HepG2 (cell line): ENCODE measurements around the gene BTBD17. TPM values are rescaled to one million over a fixed set of nuclear protein-coding genes. Genes with fewer than 3 reads are reported as not detected.

Experiments used
- ATAC-seq: fragments of 200-7000 bp; cut with Tn5 transposase; 3 replicates; pipeline ENCODE4 v1.9.1; 2020; ENCODE audit warnings: mild to moderate bottlenecking, moderate library complexity
- BruUV-seq: library from RNA; stranded (reverse); fragments of 400-500 nt; replicated peaks from 2 replicates; lab custom pipeline; 2021; lab: Mats Ljungman, UMichigan
- CTCF ChIA-PET: fragments of 300-600 bp; formaldehyde crosslinking; extraction: SDS; loops from one replicate; lab custom pipeline; 2021; ENCODE audit warnings: low total read pairs, inconsistent platforms, low intra/inter-chr PET ratio; lab: Yijun Ruan, JAX
- POLR2A ChIA-PET: fragments of 350-600 bp; sonication (Branson Sonifier 250); formaldehyde crosslinking; loops from one replicate; lab custom pipeline; 2020; ENCODE audit warnings: antibody characterized with exemption, inconsistent platforms; lab: Yijun Ruan, JAX
- DNase-seq: peaks from one replicate; pipeline ENCODE4 v3.0.0-alpha.2; 2015; ENCODE audit warnings: low spot score
- FAIRE-seq: peaks from 3 replicates; lab custom pipeline; 2011; peaks lifted over from hg19 to GRCh38; lab: Jason Lieb, UNC
- H2AFZ ChIP-seq: one replicate; pipeline ENCODE4 v1.6.1; 2011; ENCODE audit warnings: low read length, inconsistent platforms
- H3K27ac ChIP-seq: fragments of 300-600 bp; 3 replicates; pipeline ENCODE4 v1.8.0; 2011; ENCODE audit warnings: mixed run types, mild to moderate bottlenecking, mixed read lengths, low read length, inconsistent platforms; ENCODE audit not compliant: insufficient read depth; ENCODE audit errors: extremely low read length
- H3K27me3 ChIP-seq, 2 experiments: fragments of 200-600 bp in 1 of 2; 2 replicates in 1 of 2; 3 replicates in 1 of 2; pipeline versions ENCODE4 v1.6.0 to v1.8.0; 2011; ENCODE audit warnings: low read length in 2 of 2, mild to moderate bottlenecking in 2 of 2, moderate library complexity in 2 of 2, inconsistent platforms in 1 of 2; ENCODE audit not compliant: insufficient read depth in 2 of 2, control insufficient read depth in 1 of 2
- H3K36me3 ChIP-seq, 2 experiments: fragments of 200-600 bp in 1 of 2; replicated peaks in 1 of 2; 2 replicates in 1 of 2; 3 replicates in 1 of 2; pipeline versions ENCODE4 v1.5.1 to v1.8.0; 2011; ENCODE audit warnings: low read length in 2 of 2, inconsistent platforms in 1 of 2; ENCODE audit not compliant: insufficient read depth in 2 of 2, control insufficient read depth in 1 of 2
- H3K4me1 ChIP-seq: 2 replicates; pipeline ENCODE4 v1.5.1; 2012; ENCODE audit warnings: low read length, inconsistent platforms; ENCODE audit not compliant: insufficient read depth
- H3K4me2 ChIP-seq: 2 replicates; pipeline ENCODE4 v1.6.0; 2011; ENCODE audit warnings: low read depth, low read length, inconsistent platforms
- H3K4me3 ChIP-seq, 3 experiments: fragments of 200-600 bp in 1 of 3; sonication (generic), shearing (Covaris generic) in 1 of 3; replicated peaks in 1 of 3; 2 replicates each; pipeline ENCODE4 v1.5.1; 2011 to 2016; ENCODE audit warnings: low read length in 3 of 3, inconsistent platforms in 2 of 3, low read depth in 2 of 3, mild to moderate bottlenecking in 2 of 3, control low read depth in 1 of 3, mixed read lengths in 1 of 3; ENCODE audit not compliant: insufficient read depth in 1 of 3
- H3K79me2 ChIP-seq: one replicate; pipeline ENCODE4 v1.6.1; 2011; ENCODE audit warnings: low read length, inconsistent platforms; ENCODE audit not compliant: insufficient read depth
- H3K9ac ChIP-seq: 2 replicates; pipeline ENCODE4 v1.6.0; 2011; ENCODE audit warnings: mild to moderate bottlenecking, low read depth, low read length, inconsistent platforms; ENCODE audit not compliant: insufficient read depth
- H3K9me3 ChIP-seq: 2 replicates; pipeline ENCODE4 v1.5.1; 2012; ENCODE audit warnings: mild to moderate bottlenecking, low read length
- H4K20me1 ChIP-seq: 2 replicates; pipeline ENCODE4 v1.6.0; 2011; ENCODE audit warnings: inconsistent platforms, mild to moderate bottlenecking, low read length, moderate library complexity; ENCODE audit not compliant: insufficient read depth
- FIP1L1 ChIP-seq: fragments of 200-400 bp; formaldehyde crosslinking; IDR thresholded peaks from 2 replicates; pipeline ENCODE4 v1.6.1; 2018; ENCODE audit warnings: low read depth, mild to moderate bottlenecking, low read length, moderate library complexity, borderline replicate concordance; ENCODE audit not compliant: insufficient read depth
- HES4 ChIP-seq: sonication (generic); formaldehyde crosslinking; IDR thresholded peaks from 2 replicates; pipeline ENCODE4 v1.9.0; 2021; ENCODE audit warnings: mild to moderate bottlenecking, missing genetic modification reagents, borderline replicate concordance
- IRX3 ChIP-seq: sonication (generic); formaldehyde crosslinking; IDR thresholded peaks from 2 replicates; pipeline ENCODE4 v1.8.1; 2023; ENCODE audit warnings: mild to moderate bottlenecking, low read depth, missing genetic modification reagents, borderline replicate concordance
- PLRG1 ChIP-seq: fragments of 450-650 bp; conservative IDR thresholded peaks from 2 replicates; pipeline ENCODE4 v1.6.1; 2016
- PPARG ChIP-seq: conservative IDR thresholded peaks from 2 replicates; pipeline ENCODE4 v1.6.1; 2016; ENCODE audit warnings: missing biosample characterization, missing genetic modification reagents
- RBM22 ChIP-seq: fragments of 200-400 bp; formaldehyde crosslinking; optimal IDR thresholded peaks from 2 replicates; pipeline ENCODE3; 2017; ENCODE audit warnings: mild to moderate bottlenecking, low read length, moderate library complexity
- TBX2 ChIP-seq: sonication (generic); formaldehyde crosslinking; IDR thresholded peaks from 2 replicates; pipeline ENCODE4 v1.5.0; 2020; ENCODE audit warnings: missing genetic modification reagents, mild to moderate bottlenecking, borderline replicate concordance
- ZFP36L1 ChIP-seq: sonication (generic); formaldehyde crosslinking; IDR thresholded peaks from 2 replicates; pipeline ENCODE4 v1.8.0; 2022; ENCODE audit warnings: mild to moderate bottlenecking, missing genetic modification reagents, moderate library complexity
- ZNF576 ChIP-seq: sonication (generic); formaldehyde crosslinking; IDR thresholded peaks from 2 replicates; pipeline ENCODE4 v1.4.0; 2020; ENCODE audit warnings: mild to moderate bottlenecking, missing genetic modification reagents
- ZNF615 ChIP-seq: sonication (generic); formaldehyde crosslinking; IDR thresholded peaks from 2 replicates; pipeline ENCODE4 v1.5.0; 2020; ENCODE audit warnings: mild to moderate bottlenecking, missing genetic modification reagents, borderline replicate concordance
- ZNF816 ChIP-seq: sonication (generic); formaldehyde crosslinking; IDR thresholded peaks from 2 replicates; pipeline ENCODE4 v1.8.0; 2022; ENCODE audit warnings: missing genetic modification reagents, mild to moderate bottlenecking, borderline replicate concordance
- WGBS: methylation state at CpG from one replicate; pipeline ENCODE4 v1.1.6; 2017; ENCODE audit warnings: low lambda C conversion rate; 5-methylcytosine and 5-hydroxymethylcytosine counted together
- in situ Hi-C: cut with HindIII; loops from 2 replicates; pipeline ENCODE4 v1.10.0; 2017; ENCODE audit warnings: low pct_unique_long_range_greater_than_20kb; ENCODE audit not compliant: extremely low pct_ligation_motif_present
- intact Hi-C: fragments of 100-400 bp; cut with micrococcal nuclease; formaldehyde crosslinking; loops from one replicate; pipeline ENCODE4 v1.10.0; 2022; ENCODE audit not compliant: unreplicated experiment
- polyA plus RNA-seq, 8 experiments: library from polyadenylated mRNA; depleted of rRNA in 3 of 8; stranded (reverse) in 7 of 8; unstranded in 1 of 8; fragments of >200 nt; fragmentation: Illumina TruSeq in 4 of 8; extraction: Trizol in 4 of 8; gene quantifications; 2 replicates each; pipeline versions ENCODE4 v1.2.1 to v1.2.3, GENCODE V29; 2011 to 2016; ENCODE audit warnings: low read depth in 4 of 8, missing spikeins in 1 of 8, mixed read lengths in 1 of 8; ENCODE audit not compliant: insufficient read depth in 1 of 8
- total RNA-seq, 5 experiments: library from RNA; depleted of rRNA; stranded (reverse); fragments of >200 nt; fragmentation: Illumina TruSeq; extraction: Trizol; gene quantifications; 2 replicates each; pipeline ENCODE4 v1.2.3, GENCODE V29; 2016; ENCODE audit warnings: low read depth in 1 of 5
- TF ChIP-seq, protein P1 (sequence below): sonication (generic); formaldehyde crosslinking; IDR thresholded peaks from 2 replicates; pipeline ENCODE4 v1.8.1; 2023; ENCODE audit warnings: missing genetic modification reagents, inconsistent platforms, borderline replicate concordance

BTBD17 gene
- total and polyA plus RNA-seq, 2 of the 13 experiments (the other 11 are each of a cell fraction or from before 2014, with no cell fraction given): not detected

DNA sequence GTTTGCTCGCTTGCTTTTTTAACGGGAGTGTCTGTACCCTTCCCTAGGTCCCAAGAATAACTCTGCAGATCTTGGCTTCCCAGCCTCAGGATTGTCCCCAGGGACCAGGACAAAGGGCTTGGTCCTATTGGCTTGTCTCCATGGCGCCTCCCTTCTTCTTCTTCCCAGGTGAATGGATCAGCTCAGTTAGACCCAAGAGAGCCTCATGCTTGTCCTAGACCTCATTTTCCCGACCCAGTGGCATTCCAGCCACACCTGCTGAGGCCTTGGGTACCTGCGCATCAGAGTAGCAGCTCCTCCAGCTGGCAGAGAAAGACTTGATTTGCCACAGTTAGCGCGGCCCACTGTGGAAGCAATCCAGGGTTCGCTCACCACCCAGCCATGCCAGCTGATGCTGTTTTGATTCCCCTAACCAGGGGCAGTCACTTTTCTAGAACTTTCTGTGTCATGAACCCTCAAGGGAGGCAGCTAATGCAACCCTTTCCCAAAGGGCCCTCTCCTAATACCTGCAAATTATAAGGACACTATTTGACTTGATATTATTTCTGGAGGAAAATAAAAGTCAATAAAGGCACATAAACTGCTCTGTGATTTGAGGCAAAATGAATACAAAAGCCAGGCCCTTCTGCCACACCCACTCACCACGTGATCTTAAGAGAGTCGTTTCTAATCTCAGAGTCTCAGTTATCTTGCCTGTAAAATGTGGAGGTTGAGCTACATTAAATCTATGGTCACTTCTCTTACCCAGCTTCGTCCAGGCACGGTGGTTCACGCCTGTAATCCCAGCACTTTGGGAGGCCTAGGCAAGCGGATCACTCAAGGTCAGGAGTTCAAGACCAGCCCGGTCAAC lies 19.5 kb upstream of the BTBD17 start:
- in situ Hi-C loops (no loop called here), intact Hi-C loops (no loop called here)
- no TSS peak for BruUV-seq
- Histone ChIP-seq H3K4me3 (no peak overlapping the region), H3K79me2 (no peaks in the 10 kb centered on the region), H3K27ac (no peak overlapping the region), H4K20me1 (no peaks in the 10 kb centered on the region), H3K9me3 (no peaks in the 10 kb centered on the region), H3K36me3 (no peaks in the 10 kb centered on the region), H3K27me3 (0 out of 5 replicates have a peak, but pooled peaks cover 0 to 12% of the 10 kb centered on the region in 2 experiments), H2AFZ (no peak overlapping the region), H3K9ac (no peak overlapping the region), H3K4me1 (peaks cover 30% of the 10 kb centered on the region), H3K4me2 (no peak overlapping the region)
- no peak for TF ChIP-seq ZNF816 (CRISPR knock-in tag)
- TF ChIP-seq PPARG (CRISPR knock-in tag): no peak
- no peak for TF ChIP-seq RBM22
- TF ChIP-seq TBX2: no peak
- TF ChIP-seq IRX3 (CRISPR knock-in tag): no peak
- TF ChIP-seq ZNF615: no peak
- TF ChIP-seq, protein P1, sequence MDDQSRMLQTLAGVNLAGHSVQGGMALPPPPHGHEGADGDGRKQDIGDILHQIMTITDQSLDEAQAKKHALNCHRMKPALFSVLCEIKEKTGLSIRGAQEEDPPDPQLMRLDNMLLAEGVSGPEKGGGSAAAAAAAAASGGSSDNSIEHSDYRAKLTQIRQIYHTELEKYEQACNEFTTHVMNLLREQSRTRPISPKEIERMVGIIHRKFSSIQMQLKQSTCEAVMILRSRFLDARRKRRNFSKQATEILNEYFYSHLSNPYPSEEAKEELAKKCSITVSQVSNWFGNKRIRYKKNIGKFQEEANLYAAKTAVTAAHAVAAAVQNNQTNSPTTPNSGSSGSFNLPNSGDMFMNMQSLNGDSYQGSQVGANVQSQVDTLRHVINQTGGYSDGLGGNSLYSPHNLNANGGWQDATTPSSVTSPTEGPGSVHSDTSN (CRISPR knock-in tag): no peak
- TF ChIP-seq ZNF576 (CRISPR knock-in tag): no peak
- no peak for TF ChIP-seq FIP1L1
- no peak for TF ChIP-seq HES4 (CRISPR knock-in tag)
- no peak for TF ChIP-seq PLRG1
- no peak for TF ChIP-seq ZFP36L1 (CRISPR knock-in tag)
- POLR2A ChIA-PET: interaction anchor here (1.7 to 2.0 kb wide), 2 partner anchors 50 to 73 kb away, joined by 9 to 18 read pairs; no protein-coding TSS in a partner anchor
- ATAC-seq (no peak), DNase-seq (no peak), FAIRE-seq (no peak)
- 51% methylated on average over 15 of the region's 15 CpGs for WGBS
- CTCF ChIA-PET: interaction anchor here (2.2 to 5.0 kb wide), 3 partner anchors 27 to 112 kb away, joined by 8 to 141 read pairs (median 30); no protein-coding TSS in a partner anchor
